Putamen (tissue), 1 donor: Measurements from ENCODE around the gene ZNF69.
"Not testable (repeated sequence)": the region's sequence is repeated elsewhere in the genome, so short reads cannot be mapped to it uniquely, and the experiment has no call there.

Experiments
- DNase-seq: peaks from one replicate; pipeline ENCODE4 v3.0.0-alpha.2; 2016; ENCODE audit warnings: low spot score

The ZNF69 gene

GRCh38 chr19:11894851-11895250, 7.3 kb downstream of the ZNF69 start:
- no peak for DNase-seq

- no peak for DNase-seq
Observed at GRCh38 chr19:11902228-11902627, 14.6 kb downstream of the ZNF69 start.

DNA sequence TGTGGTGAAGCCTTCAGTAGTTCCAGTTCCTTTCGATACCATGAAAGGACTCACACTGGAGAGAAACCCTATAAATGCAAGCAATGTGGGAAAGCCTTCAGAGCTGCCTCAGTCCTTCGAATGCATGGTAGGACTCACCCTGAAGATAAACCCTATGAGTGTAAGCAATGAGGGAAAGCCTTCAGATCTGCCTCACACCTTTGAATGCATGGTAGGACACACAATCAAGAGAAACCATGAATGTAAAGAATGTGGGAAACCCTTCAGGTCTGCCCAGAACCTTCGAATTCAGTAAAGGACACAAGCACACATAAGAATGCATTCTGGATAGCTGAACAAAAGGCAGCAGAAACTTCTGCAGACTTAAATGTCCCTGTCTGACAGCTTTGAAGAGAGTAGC, 18.3 kb downstream of the ZNF69 start:
- DNase-seq: no peak

DNA sequence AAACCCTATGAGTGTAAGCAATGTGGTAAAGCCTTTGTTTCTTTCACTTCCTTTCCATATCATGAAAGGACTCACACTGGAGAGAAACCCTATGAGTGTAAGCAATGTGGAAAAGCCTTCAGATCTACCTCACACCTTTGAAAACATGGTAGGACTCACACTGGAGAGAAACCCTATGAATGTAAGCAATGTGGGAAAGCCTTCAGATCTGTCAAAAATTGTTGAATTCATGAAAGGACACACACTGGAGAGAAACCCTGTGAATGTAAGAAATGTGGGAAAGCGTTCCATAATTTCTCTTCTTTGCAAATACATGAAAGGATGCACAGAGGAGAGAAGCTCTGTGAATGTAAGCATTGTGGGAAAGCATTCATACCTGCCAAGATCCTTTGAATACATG, 24.4 kb downstream of the ZNF69 start:
- DNase-seq: not testable (repeated sequence)

GRCh38 chr19:11914417-11915051, 27.0 kb downstream of the ZNF69 start:
- DNase-seq: not testable (repeated sequence)

DNA sequence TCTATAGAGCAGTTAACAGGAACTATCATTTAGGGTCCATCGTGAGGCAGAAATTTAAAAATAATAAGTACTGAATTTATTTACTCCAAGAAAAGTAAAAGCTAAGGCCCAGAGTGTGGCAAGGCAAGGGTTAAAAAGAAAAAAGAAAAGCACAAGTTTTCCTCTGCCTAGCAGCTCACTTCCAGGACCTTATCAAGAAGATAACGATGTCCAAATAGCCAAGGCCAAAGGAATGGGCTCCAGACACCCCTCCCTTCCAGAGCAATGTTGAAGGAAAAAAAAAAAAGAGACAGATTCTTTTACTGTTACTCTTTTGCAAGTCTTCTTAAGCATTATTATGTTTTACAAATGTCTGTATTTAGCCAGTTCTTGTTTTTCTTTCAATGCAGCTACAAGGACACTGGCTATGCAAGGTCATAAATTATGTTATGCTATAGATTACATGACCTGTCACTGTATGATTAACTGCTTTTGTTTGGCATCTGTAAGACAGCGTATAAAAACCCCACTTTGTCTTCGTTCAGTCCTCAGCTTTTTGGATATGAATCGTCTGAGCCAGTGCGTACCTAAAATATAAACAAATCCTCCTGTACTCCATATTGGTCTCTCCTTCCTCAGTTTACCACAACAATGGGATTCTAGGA, 34.4 kb downstream of the ZNF69 start:
- DNase-seq: no peak

- peak; percentile 93 for DNase-seq
Observed at GRCh38 chr19:11924886-11925650, 37.5 kb downstream of the ZNF69 start, which contains the start of gene ZNF700. Gene ZNF700, plus strand, starts transcription at chr19:11925107. Its CDS starts 104 bp downstream, at chr19:11925211.

DNA sequence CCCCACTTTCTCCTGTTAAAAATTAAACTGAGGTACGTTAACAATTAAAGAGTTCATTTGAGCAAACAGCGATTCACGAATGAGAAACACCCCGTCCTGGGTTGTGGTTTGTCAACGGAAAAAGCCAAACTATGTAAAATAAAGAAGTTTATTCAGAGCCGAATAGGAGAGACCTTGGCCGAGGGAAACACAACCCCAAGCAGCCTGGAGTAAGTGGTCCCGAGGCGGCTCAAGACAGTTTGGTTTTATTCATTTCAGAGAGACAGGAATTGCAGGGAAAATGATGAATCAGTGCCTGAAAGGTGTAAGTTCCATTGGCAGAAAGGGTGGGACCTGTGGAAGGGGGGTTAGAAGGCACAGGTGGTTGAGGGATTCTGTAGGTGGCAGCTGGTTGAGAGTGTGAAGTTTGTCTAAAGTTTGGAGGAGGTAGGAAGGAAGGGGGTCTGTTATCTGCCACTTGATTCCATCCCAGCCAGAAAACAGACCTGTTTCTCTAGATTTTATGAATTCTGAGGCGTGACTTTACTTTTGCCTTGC, 38.1 kb downstream of the ZNF69 start:
- DNase-seq: not testable (repeated sequence)

- DNase-seq: no peak
Observed at GRCh38 chr19:11927227-11927626, 39.6 kb downstream of the ZNF69 start.

GRCh38 chr19:11931051-11931450, 43.5 kb downstream of the ZNF69 start:
- DNase-seq: no peak

DNA sequence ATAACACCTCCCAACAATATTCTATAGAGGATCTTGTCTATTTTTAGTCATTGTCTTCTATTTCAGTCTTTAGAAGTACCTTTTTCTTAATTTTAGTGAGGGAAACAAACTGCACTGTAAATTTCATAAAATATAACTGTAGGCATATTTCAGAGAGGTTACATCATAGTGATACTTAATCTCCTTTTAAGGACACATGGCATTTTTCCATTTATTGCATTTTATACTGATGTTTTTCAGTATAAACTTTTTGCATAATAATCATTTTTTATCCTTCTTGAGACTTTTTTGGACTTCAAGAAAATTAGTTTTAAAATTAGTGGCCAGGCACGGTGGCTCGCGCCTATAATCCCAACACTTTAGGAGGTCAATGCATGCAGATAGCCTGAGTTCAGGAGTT, 43.9 kb downstream of the ZNF69 start:
- DNase-seq: no peak

DNA sequence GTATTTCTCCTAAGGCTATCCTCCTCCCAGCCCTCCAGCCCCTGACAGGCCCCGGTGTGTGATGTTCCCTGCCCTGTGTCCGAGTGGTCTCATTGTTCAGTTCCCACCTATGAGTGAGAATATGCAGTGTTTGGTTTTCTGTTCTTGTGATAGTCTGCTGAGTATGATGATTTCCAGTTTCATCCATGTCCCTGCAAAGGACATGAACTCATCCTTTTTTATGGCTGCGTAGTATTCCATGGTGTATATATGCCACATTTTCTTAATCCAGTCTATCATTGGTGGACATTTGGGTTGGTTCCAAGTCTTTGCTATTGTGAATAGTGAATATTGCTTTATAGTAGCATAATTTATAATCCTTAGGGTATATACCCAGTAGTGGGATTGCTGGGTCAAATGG, 48.2 kb downstream of the ZNF69 start:
- DNase-seq: not testable (repeated sequence)

DNA sequence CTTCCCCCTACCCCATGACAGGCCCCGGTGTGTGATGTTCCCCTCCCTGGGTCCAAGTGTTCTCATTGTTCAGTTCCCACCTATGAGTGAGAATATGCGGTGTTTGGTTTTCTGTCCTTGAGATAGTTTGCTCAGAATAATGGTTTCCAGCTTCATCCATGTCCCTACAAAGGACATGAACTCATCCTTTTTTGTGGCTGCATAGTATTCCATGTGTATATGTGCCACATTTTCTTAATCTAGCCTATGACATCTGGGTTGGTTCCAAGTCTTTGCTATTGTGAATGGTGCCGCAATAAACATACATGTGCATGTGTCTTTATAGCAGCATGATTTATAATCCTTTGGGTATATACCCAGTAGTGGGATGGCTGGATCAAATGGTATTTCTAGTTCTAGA, 50.8 kb downstream of the ZNF69 start:
- not testable (repeated sequence) for DNase-seq

DNA sequence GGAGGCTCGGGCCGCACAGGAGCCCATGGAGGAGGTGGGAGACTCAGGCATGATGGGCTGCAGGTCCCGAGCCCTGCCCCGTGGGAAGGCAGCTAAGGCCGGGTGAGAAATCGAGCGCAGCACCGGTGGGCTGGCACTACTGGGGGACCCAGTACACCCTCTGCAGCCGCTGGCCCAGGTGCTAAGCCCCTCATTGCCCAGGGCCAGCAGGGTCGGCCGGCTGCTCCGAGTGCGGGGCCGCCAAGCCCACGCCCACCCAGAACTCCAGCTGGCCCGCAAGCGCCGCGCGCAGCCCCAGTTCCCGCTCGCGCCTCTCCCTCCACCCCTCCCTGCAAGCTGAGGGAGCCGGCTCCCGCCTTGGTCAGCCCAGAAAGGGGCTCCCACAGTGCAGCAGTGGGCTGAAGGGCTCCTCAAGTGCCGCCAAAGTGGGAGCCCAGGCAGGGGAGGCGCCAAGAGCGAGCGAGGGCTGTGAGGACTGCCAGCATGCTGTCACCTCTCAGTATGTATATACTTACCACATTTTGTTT, 53.8 kb downstream of the ZNF69 start:
- not testable (repeated sequence) for DNase-seq

DNA sequence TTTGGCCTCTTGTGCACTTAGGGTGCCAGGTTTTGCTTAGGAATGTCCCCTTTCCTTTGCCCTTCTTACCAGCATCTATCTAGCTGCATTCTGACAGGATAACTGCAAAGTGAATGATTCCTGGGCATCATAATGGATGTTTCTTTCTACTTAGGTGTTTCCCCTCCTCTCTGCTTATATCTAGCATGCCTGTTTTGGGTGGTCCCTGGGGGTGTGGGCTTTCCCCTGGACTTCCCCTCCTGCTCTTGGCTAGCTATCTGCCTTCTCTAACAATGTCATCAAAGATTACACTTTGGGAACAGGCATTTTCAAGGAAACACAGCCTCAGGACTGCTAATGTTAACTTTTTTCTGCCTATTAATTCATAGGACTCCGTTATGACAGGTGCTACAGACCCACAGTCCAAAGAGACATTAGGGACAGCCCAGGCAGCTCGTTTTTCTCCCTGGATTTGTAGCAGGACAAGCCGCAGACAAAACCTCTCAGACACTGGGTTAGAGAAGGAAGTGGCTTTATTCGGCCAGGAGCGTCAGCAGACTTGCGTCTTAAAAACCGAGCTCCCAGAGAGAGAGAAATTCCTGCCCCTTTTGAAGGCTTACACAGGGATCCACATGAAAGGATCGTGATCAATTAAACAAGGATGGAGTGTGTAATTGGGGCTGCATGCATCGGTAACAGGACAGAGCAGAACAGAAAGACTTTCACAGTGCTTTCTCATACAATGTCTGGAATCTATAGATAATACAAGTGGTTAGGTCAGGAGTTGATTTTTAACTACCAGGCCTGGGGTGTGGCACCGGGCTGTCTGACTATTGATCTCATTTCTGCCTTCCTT, 54.6 kb downstream of the ZNF69 start:
- no peak for DNase-seq

DNA sequence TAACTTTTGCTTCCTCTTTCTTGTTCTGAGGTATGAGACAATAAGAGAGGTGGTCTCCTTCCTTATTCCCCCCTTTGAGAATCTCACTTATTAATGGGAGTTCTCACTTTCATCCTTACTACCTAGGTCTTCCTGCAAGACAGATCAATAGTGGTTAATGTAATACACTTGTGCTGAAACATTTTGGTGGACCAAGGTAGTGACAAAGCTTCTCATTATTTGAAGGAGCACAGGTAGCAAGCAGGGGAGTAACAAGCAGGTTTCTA, 55.2 kb downstream of the ZNF69 start:
- DNase-seq: no peak

- no peak for DNase-seq
Observed at GRCh38 chr19:11944656-11945055, 57.1 kb downstream of the ZNF69 start.

- no peak for DNase-seq
Observed at GRCh38 chr19:11948646-11949045, 61.1 kb downstream of the ZNF69 start.

- no peak for DNase-seq
Observed at GRCh38 chr19:11949201-11949600, 61.6 kb downstream of the ZNF69 start.

DNA sequence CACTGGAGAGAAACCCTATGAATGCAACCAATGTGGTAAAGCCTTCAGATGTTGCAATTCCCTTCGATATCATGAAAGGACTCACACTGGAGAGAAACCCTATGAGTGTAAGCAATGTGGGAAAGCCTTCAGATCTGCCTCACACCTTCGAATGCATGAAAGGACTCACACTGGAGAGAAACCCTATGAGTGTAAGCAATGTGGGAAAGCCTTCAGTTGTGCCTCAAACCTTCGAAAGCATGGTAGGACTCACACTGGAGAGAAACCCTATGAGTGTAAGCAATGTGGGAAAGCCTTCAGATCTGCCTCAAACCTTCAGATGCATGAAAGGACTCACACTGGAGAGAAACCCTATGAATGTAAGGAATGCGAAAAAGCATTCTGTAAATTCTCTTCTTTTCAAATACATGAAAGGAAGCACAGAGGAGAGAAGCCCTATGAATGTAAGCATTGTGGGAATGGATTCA, 62.1 kb downstream of the ZNF69 start:
- not testable (repeated sequence) for DNase-seq

GRCh38 chr19:11950312-11950711, 62.7 kb downstream of the ZNF69 start:
- DNase-seq: no peak
